DOHH2 (cell line): ENCODE results near the gene MUC5AC.

Source experiments
- H3F3A ChIP-seq: fragments of 200-600 bp; sonication (generic), shearing (Covaris generic); 2 replicates; pipeline ENCODE4 v1.6.0; 2016; ENCODE audit warnings: antibody characterized with exemption, mild to moderate bottlenecking; ENCODE audit not compliant: control insufficient read depth, insufficient read depth
- H3K27ac ChIP-seq: fragments of 200-600 bp; sonication (generic); 2 replicates; pipeline ENCODE4 v1.5.1; 2014; ENCODE audit warnings: low read depth, mild to moderate bottlenecking, low read length, moderate library complexity
- H3K27me3 ChIP-seq: fragments of 200-600 bp; sonication (generic); 2 replicates; pipeline ENCODE4 v1.6.1; 2014; ENCODE audit warnings: mild to moderate bottlenecking, low read length, mixed read lengths; ENCODE audit not compliant: control insufficient read depth
- H3K36me3 ChIP-seq: fragments of 200-600 bp; sonication (generic); 2 replicates; pipeline ENCODE4 v1.6.1; 2014; ENCODE audit warnings: mild to moderate bottlenecking, low read length, moderate library complexity, mixed read lengths; ENCODE audit not compliant: control insufficient read depth
- H3K4me1 ChIP-seq: fragments of 200-600 bp; sonication (generic); 2 replicates; pipeline ENCODE4 v1.6.1; 2014; ENCODE audit warnings: mild to moderate bottlenecking, low read length, mixed read lengths; ENCODE audit not compliant: control insufficient read depth
- H3K4me2 ChIP-seq: fragments of 200-600 bp; sonication (generic); 2 replicates; pipeline ENCODE4 v1.6.0; 2014; ENCODE audit warnings: mild to moderate bottlenecking, low read length, moderate library complexity
- H3K4me3 ChIP-seq: fragments of 200-600 bp; sonication (generic); 2 replicates; pipeline ENCODE4 v1.5.1; 2014; ENCODE audit warnings: mild to moderate bottlenecking, low read length, mixed read lengths
- H3K79me2 ChIP-seq: fragments of 200-600 bp; sonication (generic); 2 replicates; pipeline ENCODE4 v1.6.1; 2014; ENCODE audit warnings: mild to moderate bottlenecking, low read length, mixed read lengths; ENCODE audit not compliant: control insufficient read depth
- H3K9me2 ChIP-seq: fragments of 200-600 bp; sonication (generic); replicated peaks from 2 replicates; pipeline ENCODE4 v1.6.1; 2014; ENCODE audit warnings: mild to moderate bottlenecking, low read length, mixed read lengths; ENCODE audit not compliant: control insufficient read depth
- H3K9me3 ChIP-seq: fragments of 200-600 bp; sonication (generic); 2 replicates; pipeline ENCODE4 v1.6.1; 2014; ENCODE audit warnings: antibody characterized with exemption, low read length, mixed read lengths; ENCODE audit not compliant: control insufficient read depth, insufficient read depth
- H4K20me1 ChIP-seq: fragments of 200-600 bp; sonication (generic); 2 replicates; pipeline ENCODE4 v1.6.0; 2014; ENCODE audit warnings: low read depth, mild to moderate bottlenecking, antibody characterized with exemption, low read length, moderate library complexity; ENCODE audit not compliant: control insufficient read depth, insufficient read depth
- EZH2phosphoT487 ChIP-seq: fragments of 200-600 bp; sonication (generic); IDR thresholded peaks from 2 replicates; pipeline ENCODE4 v1.6.1; 2017; ENCODE audit warnings: borderline replicate concordance, mild to moderate bottlenecking, antibody characterized with exemption, low read length, moderate library complexity, mixed read lengths
- TF ChIP-seq, protein P1 (sequence below): fragments of 200-600 bp; sonication (generic); IDR thresholded peaks from one replicate; pipeline ENCODE4 v1.5.1; 2014; ENCODE audit warnings: antibody characterized with exemption, mild to moderate bottlenecking, low read depth, low read length; ENCODE audit not compliant: poor library complexity, severe bottlenecking

The MUC5AC gene

DNA sequence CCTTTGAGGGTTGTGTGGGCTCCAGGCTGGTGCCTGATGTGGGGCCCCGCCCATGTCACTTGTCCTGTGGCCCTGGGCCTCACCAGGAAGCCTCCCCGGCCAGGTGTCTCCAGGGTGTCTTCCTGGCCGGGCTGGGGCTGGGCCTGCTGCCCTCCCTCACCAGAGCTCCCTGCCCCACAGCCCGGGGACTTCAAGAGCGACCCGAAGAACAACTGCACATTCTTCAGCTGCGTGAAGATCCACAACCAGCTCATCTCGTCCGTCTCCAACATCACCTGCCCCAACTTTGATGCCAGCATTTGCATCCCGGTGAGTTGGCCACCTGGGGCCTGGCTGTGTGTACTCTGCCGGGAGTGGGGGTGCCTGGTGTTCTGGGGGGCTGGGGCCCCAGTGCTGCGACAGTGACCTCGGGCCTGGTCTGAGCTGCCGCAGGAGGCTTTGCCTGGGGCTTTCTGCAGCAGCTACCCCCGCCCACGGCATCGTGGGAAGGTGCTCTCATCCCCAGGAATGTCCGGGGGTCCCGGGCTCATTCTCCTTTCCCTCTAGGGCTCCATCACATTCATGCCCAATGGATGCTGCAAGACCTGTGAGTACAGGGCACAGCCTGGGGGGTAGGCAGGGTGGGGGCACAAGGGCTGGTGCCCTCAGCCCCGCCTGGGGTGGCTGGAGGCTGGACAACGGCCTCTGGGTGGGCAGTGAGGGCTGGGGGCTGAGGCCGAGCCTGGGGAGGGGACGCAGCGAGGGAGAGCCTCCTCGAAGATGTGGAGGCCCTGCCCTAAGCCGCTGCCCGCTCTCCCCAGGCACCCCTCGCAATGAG lies 48.4 kb upstream of the MUC5AC start:
- peaks cover 21% of the 10 kb centered on the region; the same call in 1 of the 2 replicates for H3K9me3 ChIP-seq
- no peaks in the 10 kb centered on the region for H3K79me2 ChIP-seq
- no peaks in the 10 kb centered on the region for H3K36me3 ChIP-seq
- H3K27me3 ChIP-seq, result no peaks in the 10 kb centered on the region
- H4K20me1 ChIP-seq, result no peaks in the 10 kb centered on the region
- no peaks in the 10 kb centered on the region for H3K9me2 ChIP-seq
- TF ChIP-seq, protein P1, sequence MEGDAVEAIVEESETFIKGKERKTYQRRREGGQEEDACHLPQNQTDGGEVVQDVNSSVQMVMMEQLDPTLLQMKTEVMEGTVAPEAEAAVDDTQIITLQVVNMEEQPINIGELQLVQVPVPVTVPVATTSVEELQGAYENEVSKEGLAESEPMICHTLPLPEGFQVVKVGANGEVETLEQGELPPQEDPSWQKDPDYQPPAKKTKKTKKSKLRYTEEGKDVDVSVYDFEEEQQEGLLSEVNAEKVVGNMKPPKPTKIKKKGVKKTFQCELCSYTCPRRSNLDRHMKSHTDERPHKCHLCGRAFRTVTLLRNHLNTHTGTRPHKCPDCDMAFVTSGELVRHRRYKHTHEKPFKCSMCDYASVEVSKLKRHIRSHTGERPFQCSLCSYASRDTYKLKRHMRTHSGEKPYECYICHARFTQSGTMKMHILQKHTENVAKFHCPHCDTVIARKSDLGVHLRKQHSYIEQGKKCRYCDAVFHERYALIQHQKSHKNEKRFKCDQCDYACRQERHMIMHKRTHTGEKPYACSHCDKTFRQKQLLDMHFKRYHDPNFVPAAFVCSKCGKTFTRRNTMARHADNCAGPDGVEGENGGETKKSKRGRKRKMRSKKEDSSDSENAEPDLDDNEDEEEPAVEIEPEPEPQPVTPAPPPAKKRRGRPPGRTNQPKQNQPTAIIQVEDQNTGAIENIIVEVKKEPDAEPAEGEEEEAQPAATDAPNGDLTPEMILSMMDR, result no peak
- TF ChIP-seq EZH2phosphoT487, result no peak
- no peak overlapping the region for H3K4me3 ChIP-seq
- H3K27ac ChIP-seq, result no peak overlapping the region
- no peak overlapping the region for H3K4me2 ChIP-seq
- no peaks in the 10 kb centered on the region for H3K4me1 ChIP-seq
- no peaks in the 10 kb centered on the region for H3F3A ChIP-seq

DNA sequence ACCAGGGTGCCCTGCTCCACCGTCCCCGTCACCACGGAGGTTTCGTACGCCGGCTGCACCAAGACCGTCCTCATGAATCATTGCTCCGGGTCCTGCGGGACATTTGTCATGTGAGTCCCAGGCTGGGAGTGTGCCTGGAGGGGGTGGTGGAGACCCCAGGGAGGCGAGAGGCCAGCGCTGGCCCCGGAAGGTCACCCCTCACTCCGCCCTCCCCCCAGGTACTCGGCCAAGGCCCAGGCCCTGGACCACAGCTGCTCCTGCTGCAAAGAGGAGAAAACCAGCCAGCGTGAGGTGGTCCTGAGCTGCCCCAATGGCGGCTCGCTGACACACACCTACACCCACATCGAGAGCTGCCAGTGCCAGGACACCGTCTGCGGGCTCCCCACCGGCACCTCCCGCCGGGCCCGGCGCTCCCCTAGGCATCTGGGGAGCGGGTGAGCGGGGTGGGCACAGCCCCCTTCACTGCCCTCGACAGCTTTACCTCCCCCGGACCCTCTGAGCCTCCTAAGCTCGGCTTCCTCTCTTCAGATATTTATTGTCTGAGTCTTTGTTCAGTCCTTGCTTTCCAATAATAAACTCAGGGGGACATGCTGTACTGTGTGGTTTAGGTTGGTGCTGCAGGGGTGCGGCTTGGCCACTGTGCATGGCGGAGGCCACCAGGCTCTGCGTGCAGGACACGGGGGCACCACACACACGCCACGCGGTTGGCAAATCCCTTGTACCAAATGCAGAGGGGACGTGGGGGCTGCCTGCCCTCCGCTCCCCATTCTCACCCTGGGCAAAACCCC lies 47.6 kb upstream of the MUC5AC start:
- no peak overlapping the region for H3K27ac ChIP-seq
- H3K4me2 ChIP-seq, result no peak overlapping the region
- H3F3A ChIP-seq, result no peaks in the 10 kb centered on the region
- no peaks in the 10 kb centered on the region for H3K79me2 ChIP-seq
- H3K4me3 ChIP-seq, result no peak overlapping the region
- H3K4me1 ChIP-seq, result no peaks in the 10 kb centered on the region
- TF ChIP-seq EZH2phosphoT487, result no peak
- TF ChIP-seq, protein P1, result no peak
- no peaks in the 10 kb centered on the region for H3K9me2 ChIP-seq
- H3K36me3 ChIP-seq, result no peaks in the 10 kb centered on the region
- no peaks in the 10 kb centered on the region for H4K20me1 ChIP-seq
- no peaks in the 10 kb centered on the region for H3K27me3 ChIP-seq
- H3K9me3 ChIP-seq, result peaks cover 20% of the 10 kb centered on the region; the same call in 1 of the 2 replicates

DNA sequence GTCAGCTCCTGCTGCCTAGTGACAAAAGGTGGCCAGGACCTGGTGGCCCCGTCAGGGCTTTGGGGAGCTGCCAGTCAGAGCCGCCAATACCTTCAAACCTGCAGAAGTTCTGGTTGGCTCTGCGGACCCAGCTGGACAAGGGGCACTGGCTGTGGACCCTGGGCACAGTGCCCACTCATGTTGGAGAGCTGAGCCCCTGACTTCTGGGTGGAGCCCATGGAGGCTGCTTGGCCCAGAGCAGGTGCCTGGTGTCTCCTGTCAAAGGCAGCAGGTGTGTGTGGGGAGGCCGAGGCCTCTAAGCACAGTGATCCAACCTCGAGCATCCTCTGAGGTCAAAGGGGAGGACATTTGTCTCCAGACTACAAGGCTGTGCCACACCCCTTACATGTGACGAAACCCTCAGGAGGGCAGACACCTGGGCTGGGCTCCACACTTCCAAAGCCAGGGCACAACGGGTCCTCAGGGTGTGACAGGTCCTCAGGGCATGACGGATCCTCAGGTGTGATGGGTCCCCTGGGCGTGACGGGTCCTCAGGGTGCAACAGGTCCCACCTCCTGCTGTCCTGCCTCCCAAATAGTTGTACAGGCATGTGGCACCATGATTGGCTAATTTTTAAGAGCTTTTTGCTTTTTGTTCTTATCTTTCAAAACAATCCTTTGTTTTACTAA lies 46.1 kb upstream of the MUC5AC start:
- peaks cover 20% of the 10 kb centered on the region; the same call in 1 of the 2 replicates for H3K9me3 ChIP-seq
- no peak overlapping the region for H3K27ac ChIP-seq
- H3K4me1 ChIP-seq, result no peaks in the 10 kb centered on the region
- no peaks in the 10 kb centered on the region for H4K20me1 ChIP-seq
- no peaks in the 10 kb centered on the region for H3F3A ChIP-seq
- H3K4me3 ChIP-seq, result no peak overlapping the region
- H3K36me3 ChIP-seq, result no peaks in the 10 kb centered on the region
- H3K79me2 ChIP-seq, result no peaks in the 10 kb centered on the region
- H3K27me3 ChIP-seq, result no peaks in the 10 kb centered on the region
- H3K9me2 ChIP-seq, result no peaks in the 10 kb centered on the region
- no peak for TF ChIP-seq EZH2phosphoT487
- TF ChIP-seq, protein P1, result no peak
- no peak overlapping the region for H3K4me2 ChIP-seq
